ENCODE data around the gene ANKRD36.
"Not testable (repeated sequence)": the region's sequence is repeated elsewhere in the genome, so short reads cannot be mapped to it uniquely, and the experiment has no call there.

DNA sequence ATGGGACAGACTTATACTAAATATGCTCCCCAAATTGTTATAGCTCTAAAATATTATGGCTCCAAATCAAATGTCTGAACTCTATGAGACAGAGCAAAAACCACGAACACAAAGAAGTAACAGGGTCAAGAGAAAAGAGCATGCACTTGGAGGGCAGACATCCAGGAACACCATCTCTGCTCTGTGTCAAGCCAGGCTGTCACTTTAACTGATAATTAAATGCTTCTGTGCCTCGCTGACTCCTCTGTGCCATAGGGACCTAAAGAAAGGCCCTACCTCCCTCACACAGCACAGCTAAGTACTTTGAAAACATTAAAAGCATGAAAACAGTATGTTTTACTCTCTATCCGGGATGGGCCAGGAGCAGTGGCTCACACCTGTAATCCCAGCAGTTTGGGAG lies 42.0 kb upstream of the ANKRD36 start:
- TF ChIP-seq, protein P1, sequence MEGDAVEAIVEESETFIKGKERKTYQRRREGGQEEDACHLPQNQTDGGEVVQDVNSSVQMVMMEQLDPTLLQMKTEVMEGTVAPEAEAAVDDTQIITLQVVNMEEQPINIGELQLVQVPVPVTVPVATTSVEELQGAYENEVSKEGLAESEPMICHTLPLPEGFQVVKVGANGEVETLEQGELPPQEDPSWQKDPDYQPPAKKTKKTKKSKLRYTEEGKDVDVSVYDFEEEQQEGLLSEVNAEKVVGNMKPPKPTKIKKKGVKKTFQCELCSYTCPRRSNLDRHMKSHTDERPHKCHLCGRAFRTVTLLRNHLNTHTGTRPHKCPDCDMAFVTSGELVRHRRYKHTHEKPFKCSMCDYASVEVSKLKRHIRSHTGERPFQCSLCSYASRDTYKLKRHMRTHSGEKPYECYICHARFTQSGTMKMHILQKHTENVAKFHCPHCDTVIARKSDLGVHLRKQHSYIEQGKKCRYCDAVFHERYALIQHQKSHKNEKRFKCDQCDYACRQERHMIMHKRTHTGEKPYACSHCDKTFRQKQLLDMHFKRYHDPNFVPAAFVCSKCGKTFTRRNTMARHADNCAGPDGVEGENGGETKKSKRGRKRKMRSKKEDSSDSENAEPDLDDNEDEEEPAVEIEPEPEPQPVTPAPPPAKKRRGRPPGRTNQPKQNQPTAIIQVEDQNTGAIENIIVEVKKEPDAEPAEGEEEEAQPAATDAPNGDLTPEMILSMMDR (IDR thresholded peaks at IDR 0.05; ENCODE audit: low read depth, low read length, poor library complexity, severe bottlenecking) = not testable (repeated sequence)
- not testable (repeated sequence) for TF ChIP-seq EZH2phosphoT487 (IDR thresholded peaks at IDR 0.05; ENCODE audit: borderline replicate concordance, low read length)
